LHCN-M2 (cell line): Measurements from ENCODE around the gene LGALS4. TPM values are rescaled to one million over a fixed set of nuclear protein-coding genes. Genes with fewer than 3 reads are reported as not detected.
"Not testable (repeated sequence)": the region's sequence is repeated elsewhere in the genome, so short reads cannot be mapped to it uniquely, and the experiment has no call there.

Experiments used
- DNase-seq: peaks from one replicate; pipeline ENCODE4 v3.0.0-alpha.2; 2012; ENCODE audit warnings: low read depth
- total RNA-seq: library from RNA; depleted of rRNA; stranded (reverse); fragments of >200 nt; gene quantifications from 2 replicates; pipeline ENCODE4 v1.2.3, GENCODE V29; 2014

Gene LGALS4
- total RNA-seq, 1 experiment from 2014 or later, result not detected

DNA sequence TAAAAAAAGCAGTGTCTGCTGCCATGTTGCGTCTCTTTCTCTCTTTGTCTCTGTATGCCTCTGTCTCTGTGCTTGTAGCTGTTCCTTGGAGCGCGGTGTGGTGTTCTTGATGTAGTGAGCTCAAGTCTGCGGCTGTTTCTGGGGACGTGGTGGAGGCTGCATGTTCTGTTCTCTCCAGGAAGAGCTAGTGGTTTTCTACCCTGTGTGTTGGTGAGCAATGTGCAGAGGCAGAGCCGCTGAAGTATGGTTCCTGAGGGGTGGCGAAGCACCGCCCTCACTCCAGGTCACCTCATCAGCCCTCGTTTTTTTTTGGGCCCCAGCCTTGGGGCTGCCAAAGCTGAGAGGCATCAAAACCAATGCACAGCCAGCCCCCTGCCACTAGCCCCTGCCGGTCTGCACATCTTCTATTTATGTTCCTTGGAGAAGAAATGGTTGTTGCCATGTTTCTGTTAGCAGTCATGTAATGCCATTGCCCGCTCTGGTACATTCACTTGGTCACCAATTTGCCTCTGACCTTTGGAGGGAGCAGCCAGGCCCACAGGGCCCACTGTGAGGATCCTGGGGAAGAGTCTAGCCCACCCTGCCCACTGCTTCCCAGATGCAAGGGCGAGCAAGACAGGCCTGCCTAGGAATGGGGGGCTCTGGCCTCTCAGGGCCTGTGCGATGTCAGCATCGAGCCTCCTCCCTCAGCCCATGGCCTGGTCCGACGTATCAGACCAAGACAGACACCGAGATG lies 29.9 kb upstream of the LGALS4 start:
- DNase-seq, result no peak

DNA sequence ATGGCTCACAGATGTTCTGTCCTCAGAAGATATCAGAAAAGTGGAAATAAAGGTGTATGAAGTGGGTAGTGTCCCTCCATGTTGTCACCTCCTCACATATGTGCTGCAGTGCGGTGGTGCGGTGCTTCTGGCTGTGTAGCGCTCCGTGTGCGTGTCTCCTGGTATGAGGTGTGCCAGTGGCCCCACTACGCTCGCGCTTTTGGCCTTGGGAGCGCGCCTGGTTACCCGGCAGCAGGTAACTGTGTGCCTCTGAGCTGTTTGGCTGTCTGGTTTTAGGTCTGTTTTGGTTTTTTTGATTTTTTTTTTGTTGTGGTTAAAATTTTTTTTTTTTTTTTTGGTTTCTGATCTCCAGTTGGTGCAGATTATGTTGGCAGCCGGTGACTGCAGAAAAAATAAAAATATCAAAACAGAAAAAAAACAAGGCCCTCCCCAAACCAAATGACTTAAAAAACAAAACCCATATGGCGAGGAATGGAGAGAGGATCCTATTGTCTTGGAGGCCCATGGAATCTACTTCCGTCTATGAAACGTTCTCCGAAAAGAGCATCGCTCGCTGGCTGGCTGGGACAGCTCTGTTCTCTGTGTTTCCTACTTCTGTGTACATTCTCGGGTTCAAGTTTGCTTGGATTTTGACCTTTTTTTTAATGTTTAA lies 29.2 kb upstream of the LGALS4 start:
- DNase-seq, result no peak

- DNase-seq, result no peak
These were observed 28.5 kb upstream of the LGALS4 start for GRCh38 chr19:38841180-38841766.

GRCh38 chr19:38840583-38840968 lies 27.8 kb upstream of the LGALS4 start:
- peak; percentile 53 for DNase-seq

- no peak for DNase-seq
These were observed 27.3 kb upstream of the LGALS4 start for GRCh38 chr19:38839816-38840582.

- DNase-seq, result no peak
These were observed 26.4 kb upstream of the LGALS4 start for GRCh38 chr19:38838986-38839761.

DNA sequence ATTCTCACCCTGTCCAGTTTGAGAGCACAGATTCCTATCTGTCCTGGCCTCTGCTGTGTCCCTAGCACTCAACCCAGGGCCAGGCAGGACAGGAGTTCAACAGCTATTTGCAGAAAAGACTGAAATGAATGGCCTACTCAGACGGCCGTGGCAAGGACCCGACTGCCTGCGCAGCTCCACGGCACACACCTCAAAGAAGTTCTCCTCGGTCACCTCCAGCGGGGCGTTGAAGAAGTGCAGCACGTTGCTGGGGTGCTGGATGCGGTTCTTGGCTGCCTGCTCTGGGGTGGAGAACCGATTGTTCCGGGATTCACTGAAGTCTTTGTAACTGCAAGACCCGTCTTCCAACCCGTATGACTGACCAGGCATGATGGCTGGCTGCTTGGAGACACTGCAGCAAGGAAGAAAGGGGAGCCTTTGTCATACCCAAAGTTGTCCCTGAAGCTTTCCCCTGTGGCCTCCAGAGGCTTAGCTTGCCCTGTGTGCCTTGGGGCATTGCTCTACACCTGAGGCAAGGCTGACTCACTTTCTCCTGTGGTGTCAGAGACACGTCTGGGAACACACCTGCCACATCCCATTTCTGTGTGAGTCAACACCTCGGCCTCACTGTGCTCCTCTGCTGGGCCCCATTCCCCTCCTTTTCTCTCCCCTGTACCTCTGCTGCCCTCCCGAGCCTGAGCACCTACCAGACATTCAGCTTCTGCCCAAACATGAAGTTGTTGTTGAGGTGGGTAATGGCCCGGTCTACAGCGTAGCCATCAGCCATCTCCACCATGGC lies 25.7 kb upstream of the LGALS4 start:
- DNase-seq, result peak; percentile 18

- DNase-seq, result no peak
These were observed 24.9 kb upstream of the LGALS4 start for GRCh38 chr19:38837656-38838121.

DNA sequence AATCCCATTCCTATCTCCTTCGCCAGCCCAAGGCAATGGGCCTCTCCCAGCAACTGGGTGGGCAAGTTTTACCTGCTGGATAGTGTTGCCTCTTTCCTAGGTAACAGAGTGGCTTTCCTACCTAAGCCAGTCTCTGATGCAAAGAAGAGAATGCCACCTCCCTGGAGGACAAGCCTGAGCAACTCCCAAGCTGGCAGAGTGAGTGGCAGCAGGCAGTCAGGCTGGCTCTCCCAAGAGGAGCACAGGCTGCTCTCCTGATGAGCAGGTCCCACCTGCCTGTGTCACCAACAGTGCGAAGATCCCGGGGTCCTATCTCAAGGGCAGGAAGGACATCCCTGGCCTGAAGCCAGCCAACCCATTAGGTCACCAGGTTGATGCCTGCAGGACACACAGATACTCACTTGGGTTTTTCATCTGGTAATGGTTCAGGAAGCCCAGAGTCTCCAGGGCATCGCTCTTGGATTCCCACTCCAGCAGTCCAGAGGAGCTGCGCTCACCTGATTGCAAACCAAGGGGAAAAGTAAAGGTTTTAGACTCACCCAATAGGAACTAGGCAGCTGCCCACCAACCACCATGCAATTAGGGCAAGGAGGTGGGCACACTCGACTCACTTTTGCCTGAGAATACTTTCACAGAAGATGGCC lies 24.4 kb upstream of the LGALS4 start:
- DNase-seq, result no peak

DNA sequence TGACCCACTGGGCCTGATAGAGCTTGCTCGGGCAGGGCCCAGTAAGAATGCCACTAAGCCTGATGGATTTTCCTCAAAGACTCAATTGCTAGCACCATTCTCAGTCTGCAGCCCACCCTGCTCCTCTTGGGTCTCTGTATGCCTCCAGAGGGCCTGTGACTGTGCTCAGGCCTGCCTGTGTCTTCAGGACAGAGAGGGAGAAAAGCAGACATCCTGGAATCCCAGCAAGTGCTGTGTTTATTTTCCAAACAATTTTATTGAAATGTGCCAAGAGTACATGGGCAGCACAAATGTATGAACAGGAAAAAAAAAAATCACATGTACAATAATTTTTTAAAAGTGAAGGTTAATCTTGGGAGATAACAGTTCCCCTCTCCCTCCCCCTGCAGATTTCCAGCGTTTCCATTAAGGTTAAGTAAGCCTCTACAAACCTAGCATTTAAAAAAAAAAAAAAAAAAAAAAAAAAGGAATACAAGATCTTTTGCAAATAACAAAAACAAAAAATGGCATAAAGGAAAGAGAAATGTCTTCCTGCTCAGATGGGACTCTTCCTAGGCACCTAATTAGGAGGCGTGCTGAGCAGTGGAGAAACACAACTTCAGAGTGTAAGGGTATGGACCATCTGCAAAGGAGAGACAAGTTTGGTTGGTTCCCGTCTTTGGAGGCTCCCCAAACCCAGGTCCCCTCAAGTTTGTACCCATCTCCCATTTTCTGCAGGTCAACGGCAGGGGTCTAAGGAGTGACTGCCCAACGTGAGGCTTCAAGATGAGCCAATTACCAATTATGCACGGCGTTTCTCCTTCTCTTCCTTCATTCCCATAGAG lies 23.6 kb upstream of the LGALS4 start:
- no peak for DNase-seq

- DNase-seq, result no peak
These were observed 21.8 kb upstream of the LGALS4 start for GRCh38 chr19:38834590-38834989.

DNA sequence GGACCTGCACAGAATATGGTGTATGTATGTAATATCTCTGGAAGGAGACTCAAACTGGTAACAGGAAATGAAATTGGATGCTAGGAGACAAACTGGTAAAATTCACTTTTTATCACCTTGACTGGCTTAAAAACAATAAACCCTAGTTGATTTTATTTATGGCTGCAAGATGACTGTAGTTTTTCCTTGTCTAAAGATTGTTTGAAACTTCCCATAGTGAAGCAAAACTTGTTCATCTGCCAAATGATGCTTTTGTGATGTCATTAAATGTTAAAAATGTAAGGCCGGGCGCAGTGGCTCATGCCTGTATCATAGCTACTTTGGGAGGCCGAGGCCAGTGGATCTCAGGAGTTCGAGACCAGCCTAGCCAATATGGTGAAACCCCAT lies 21.4 kb upstream of the LGALS4 start:
- DNase-seq, result no peak

DNA sequence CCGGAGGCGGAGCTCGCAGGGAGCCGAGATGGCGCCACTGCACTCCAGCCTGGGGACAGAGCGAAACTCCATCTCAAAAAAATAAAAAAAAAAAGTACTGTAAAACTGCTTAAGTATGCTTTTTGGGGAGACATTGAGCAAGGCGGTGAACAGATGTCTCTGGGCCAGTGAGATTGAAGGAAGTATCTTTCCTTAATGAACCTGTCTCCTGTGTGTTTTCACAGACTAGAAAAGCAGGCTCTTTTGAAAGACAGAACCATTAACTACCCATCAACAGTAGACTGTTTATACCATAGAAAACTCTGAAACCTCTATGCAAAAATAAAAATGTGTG lies 20.3 kb upstream of the LGALS4 start:
- no peak for DNase-seq

- DNase-seq, result peak; percentile 89
These were observed 18.4 kb upstream of the LGALS4 start for GRCh38 chr19:38831142-38831605.

DNA sequence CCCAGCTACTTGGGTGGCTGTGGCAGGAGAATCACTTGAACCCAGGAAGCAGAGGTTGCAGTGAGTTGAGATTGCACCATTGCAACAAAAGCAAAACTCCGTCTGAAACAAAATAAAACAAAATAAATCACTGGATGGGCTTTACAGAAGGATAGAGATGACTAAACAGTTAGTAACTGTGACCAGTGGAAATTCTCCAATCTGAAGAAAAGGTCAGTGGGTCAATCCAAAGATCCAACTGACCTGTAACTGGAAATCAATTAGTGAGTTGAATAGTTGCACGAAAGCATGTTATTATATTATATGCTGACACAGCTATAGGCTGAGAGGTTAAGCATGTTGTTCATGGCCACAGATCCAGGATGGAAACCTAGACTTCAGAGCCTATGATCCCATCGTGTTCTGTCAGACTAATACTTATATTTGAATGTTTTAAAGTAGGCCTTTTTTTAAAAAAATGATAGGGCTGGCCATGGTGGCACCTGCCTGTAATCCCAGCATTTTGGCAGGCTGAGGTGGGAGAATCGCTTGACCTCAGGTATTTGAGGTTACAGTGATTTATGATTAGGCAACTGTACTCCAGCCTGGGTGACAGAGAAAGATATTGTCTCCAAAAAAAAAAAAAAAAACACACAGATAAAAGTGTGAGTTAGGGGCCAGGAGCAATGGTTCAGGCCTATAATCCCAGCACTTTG lies 17.4 kb upstream of the LGALS4 start:
- peak; percentile 54 for DNase-seq

DNA sequence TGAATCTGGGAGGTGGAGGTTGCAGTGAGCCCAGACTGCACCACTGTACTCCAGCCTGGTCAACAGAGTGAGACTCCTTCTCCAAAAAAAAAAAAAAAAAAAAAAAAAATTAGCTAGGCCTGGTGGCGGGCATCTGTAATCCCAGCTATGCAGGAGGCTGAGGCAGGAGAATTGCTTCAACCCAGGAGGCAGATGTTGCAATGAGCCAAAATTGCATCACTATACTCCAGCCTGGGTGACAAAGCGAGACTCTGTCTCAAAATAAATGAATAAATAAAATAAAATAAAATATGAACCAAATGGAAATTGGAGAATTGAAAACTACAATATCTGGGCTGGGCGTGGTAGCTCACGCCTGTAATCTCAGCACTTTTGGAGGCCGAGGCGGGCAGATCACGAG lies 16.5 kb upstream of the LGALS4 start:
- DNase-seq, result peak; percentile 16

DNA sequence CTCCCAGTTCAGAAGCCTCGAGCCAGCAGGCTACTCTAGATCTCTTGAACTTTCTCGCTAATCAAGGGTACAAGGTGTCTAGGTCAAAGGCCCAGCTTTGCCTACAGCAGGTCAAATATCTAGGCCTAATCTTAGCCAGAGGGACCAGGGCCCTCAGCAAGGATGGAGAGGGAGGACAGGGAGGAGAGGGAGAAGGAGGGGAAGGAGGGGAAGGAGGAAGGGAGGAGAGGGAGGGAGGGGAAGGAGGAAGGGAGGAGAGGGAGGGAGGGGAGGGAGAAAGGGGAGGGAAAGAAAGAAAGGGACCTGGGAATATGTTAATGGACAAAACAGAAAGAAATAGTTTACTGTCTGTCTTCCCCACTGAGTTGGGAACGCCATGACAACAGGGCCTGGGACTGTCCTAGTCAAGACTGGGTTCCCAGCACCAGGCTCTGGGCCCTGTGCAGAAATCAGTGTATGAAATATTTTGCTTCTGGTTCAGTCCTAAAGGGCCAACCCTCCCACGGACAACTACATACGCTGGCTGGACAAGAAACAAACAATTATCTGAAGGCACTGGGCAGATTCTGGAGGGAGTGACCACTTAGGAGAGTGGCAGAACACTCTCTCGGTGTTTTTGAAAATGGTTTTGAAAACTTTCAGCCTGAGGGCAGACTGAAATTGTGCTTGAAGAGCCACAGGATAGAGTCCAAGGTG lies 14.3 kb upstream of the LGALS4 start:
- no peak for DNase-seq

- not testable (repeated sequence) for DNase-seq
These were observed 13.2 kb upstream of the LGALS4 start for GRCh38 chr19:38825936-38826335.
